ENCODE measurements around the gene LIN54.
A peak's percentile ranks its signal among the peaks of the same experiment; 100 is the strongest.
"Not testable (repeated sequence)": the region's sequence is repeated elsewhere in the genome, so short reads cannot be mapped to it uniquely, and the experiment has no call there.

The LIN54 gene

DNA sequence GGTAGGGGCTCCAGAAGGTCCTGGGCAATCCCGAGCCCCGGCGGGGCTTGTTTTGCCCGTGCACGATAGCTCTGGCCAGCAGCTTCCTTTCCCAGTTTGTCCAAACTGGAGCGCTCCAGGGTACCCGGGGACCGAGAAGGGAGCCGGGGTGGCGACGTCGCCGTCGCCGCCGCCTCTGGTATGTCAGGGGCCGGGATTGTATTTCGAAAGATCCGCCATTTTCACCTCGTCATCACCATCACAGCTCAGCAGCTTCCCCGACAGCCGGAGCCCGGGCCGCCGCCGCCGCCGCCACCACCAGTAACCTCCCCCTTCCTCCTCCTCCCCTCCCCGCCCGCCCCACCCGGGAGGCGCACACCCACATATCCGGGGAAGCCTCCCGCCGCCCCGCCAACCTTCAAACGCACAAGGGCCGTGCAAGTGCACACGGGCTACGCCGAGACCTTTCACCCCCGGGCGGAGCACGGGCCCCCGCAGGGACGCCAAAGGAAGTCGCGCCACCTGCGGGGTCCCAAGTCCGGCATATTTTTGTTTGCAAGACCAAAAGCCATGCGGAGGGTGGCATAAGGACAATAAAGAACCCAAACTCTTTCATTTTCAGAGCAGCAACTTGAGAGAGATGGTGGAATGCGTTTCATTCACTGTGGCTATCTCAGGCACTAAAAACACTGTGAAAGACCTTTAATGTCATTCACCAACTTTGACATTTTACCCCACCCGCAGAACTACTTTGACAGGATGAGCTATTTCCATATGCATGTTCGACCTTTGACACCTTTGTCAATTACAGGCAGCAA lies at the start of gene LIN54:
TSS of gene LIN54 (minus strand) at position 302 of the 797 bp plus-strand sequence. CDS start 25,979 bp downstream, outside the sequence.
- Mint-ChIP-seq H3K4me3 (peak within 1 kb of the TSS; percentile 97), H3K4me1 (ENCODE audit: low read depth) (peaks cover 56% of the 10 kb centered on the region), H3K27me3 (no peaks in the 10 kb centered on the region), H3K9me3 (ENCODE audit: low read depth) (no peaks in the 10 kb centered on the region), H3K36me3 (no peaks in the 10 kb centered on the region), H3K27ac (peak within 1 kb of the TSS; percentile 93)

DNA sequence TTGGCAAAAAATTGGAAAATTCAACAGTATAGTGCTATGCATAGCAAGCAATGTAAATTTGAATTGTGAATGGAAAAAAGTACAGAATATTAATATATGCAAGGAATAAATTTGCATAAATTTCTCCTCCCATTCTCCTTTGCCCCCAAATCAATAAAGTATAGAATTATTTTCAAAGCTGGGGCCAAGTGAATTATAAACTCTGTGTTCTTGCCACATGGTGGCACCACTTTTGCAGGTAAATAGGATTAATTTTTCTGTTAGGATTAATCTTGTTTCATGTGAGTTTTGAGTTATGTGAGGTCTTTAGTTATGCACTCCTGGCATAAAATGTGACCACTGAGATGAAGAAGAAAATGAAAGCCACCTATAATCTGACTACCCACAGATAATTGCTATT lies 44.3 kb upstream of the LIN54 start:
- Mint-ChIP-seq H3K27me3 (no peaks in the 10 kb centered on the region), H3K4me3 (no peak overlapping the region), H3K36me3 (peaks cover 26% of the 10 kb centered on the region), H3K9me3 (ENCODE audit: low read depth) (no peaks in the 10 kb centered on the region), H3K27ac (no peak overlapping the region), H3K4me1 (ENCODE audit: low read depth) (peaks cover 1% of the 10 kb centered on the region)

DNA sequence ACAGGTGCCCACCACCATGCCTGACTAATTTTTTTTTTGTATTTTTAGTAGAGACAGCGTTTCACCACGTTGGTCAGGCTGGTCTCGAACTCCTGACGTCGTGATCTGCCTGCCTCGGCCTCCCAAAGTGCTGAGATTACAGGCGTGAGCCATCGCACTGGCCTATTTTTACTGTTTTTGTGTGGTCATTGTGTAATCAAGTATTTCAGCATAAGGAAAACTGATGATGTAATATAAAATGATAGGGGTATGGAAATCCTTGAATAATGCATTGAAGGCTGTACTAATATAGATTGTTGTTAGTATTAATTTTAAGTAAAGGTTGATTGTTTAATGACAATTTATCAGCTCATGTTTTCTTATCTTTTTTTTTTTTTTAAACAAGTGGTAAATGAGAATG lies 38.2 kb upstream of the LIN54 start:
- peaks cover 24% of the 10 kb centered on the region for H3K36me3 Mint-ChIP-seq
- not testable (repeated sequence) for H3K27me3 Mint-ChIP-seq; H3K4me3 Mint-ChIP-seq; H3K27ac Mint-ChIP-seq; H3K9me3 Mint-ChIP-seq (ENCODE audit: low read depth)
- peaks cover 11% of the 10 kb centered on the region for H3K4me1 Mint-ChIP-seq (ENCODE audit: low read depth)

DNA sequence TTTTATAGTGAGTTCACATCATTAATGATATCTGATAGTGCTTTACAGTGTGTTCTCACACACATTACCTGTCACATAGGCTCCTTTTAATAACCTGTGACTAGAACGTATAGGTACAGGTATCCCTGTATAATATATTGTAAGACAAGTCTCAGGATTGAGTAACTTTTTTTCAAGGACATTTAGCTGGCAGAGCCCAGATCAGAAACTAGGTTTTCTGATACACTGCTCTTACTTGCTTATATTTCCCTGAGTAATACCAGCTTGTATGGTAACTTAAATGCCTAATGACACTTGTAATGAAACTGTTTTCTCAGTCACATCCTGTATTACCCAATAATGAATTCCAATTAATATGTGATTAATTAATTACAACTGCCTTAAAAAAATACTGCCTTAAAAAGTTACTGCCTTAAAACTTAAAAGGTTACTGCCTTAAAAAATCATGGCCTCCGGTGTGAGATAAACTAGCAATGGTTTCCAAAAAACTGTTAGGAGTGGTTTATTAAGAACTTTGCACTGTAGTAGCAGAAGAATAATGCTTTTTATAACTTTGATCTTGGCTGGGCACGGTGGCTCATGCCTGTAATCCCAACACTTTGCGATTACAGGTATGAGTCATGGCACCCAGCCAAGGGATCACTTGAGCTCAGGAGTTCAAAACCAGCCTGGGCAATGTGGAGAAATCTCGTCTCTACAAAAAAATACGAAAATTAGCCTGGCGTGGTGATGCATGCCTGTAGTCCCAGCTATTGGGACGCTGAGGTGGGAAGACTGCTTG lies 36.3 kb upstream of the LIN54 start:
- H3K4me1 Mint-ChIP-seq (ENCODE audit: low read depth) = peaks cover 15% of the 10 kb centered on the region
- H3K4me3 Mint-ChIP-seq = no peak overlapping the region
- H3K27ac Mint-ChIP-seq = no peak overlapping the region
- no peaks in the 10 kb centered on the region for H3K27me3 Mint-ChIP-seq
- H3K36me3 Mint-ChIP-seq = peaks cover 15% of the 10 kb centered on the region
- no peaks in the 10 kb centered on the region for H3K9me3 Mint-ChIP-seq (ENCODE audit: low read depth)

DNA sequence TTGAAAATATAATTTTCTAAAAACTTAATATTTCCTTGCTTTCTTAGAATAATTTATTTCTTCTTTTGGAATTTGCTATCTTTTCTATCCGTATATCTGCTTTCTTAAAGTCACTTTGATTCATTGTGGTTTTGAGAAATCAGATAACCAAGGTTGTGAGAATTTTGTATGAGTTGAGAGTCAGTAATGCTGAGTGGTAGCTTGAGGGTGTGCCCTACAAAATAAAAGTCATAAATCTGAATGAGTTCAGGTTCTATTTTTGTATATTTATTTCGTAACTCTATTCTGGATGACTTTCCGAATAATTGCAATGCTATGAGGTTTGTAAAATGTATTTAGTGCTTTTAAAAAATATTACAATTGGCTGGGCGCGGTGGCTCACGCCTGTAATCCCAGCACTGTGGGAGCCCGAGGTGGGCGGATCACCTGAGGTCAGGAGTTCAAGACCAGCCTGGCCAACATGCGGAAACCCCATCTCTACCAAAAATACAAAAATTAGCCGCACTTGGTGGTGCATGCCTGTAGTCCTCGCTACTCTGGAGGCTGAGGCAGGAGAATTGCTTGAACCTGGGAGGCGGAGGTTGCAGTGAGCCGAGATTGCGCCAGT lies 33.3 kb upstream of the LIN54 start:
- Mint-ChIP-seq H3K9me3 (ENCODE audit: low read depth) (no peaks in the 10 kb centered on the region), H3K4me1 (ENCODE audit: low read depth) (peaks cover 32% of the 10 kb centered on the region), H3K27ac (no peak overlapping the region), H3K36me3 (peaks cover 3% of the 10 kb centered on the region), H3K4me3 (no peak overlapping the region), H3K27me3 (no peaks in the 10 kb centered on the region)

DNA sequence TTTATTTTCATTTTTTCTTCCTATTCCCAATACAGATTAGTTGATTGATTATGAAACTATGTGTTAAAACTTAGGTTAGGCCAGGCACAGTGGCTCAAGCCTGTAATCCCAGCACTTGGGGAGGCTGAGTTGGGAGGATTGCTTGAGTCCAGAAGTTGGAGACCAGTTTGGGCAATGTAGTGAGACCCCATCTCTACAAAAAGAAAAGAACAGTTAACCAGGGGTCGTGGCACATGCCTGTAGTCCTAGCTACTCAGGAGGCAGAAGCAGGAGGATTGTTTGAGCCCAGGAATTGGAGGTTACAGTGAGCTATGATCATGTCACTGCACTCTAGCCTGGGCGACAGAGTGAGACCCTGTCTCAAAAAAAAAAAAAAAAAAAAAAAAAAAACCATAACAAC lies 32.5 kb upstream of the LIN54 start:
- H3K27ac Mint-ChIP-seq; H3K9me3 Mint-ChIP-seq (ENCODE audit: low read depth); H3K36me3 Mint-ChIP-seq; H3K4me3 Mint-ChIP-seq; H3K27me3 Mint-ChIP-seq: not testable (repeated sequence)
- peaks cover 36% of the 10 kb centered on the region for H3K4me1 Mint-ChIP-seq (ENCODE audit: low read depth)

DNA sequence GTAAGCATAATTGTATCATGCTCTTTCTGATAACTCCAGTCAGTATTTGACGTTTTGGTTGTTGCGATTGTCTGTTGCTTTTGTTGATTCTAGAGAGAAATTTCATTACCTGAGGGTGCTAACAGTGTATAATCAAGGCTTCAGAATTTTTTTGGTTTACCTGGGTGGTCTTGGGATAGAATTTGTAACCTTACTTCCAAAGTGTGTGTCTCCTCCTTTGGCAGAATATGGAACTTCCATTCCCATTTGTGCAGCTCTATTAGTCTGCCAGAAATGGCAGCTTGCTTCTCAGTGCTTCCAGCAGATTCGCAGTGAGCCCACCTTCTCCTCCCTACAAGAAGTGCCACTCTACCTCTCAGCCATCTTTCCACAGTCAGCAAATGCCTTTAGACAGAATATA lies 29.6 kb upstream of the LIN54 start:
- Mint-ChIP-seq H3K36me3 (peaks cover 3% of the 10 kb centered on the region), H3K27ac (no peak overlapping the region), H3K4me1 (ENCODE audit: low read depth) (peaks cover 52% of the 10 kb centered on the region), H3K27me3 (no peaks in the 10 kb centered on the region), H3K9me3 (ENCODE audit: low read depth) (no peaks in the 10 kb centered on the region), H3K4me3 (no peak overlapping the region)

DNA sequence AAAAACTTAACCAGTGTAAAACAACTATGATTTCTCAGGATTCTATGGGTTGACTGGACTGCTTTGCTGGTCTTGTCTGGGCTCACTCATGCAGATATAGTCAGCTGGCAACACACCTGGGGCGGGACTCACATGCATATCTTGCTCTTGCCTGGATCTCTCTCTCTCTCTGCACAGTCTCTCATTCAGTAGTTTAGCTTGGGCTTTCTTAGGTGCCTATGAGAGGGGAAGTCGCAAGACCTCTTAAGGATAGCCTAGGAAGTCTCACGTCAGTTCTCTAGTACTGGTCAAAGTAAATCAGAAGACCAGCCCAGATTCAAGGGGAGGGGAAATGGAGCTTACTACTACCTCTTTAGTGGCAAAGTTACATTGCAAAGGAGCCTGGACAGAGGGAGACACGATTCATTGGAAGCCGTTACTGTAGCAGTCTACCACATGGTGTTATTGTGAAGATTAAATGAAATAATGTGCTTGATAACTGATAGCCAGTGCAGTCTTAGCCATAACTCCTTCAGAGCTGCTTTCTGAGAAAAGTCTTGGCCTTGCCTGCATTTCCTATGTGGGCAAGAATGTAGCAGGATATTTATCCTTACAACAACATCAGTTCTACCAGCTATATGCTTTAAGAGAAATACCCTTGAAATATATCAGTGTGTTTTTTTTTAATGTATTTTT lies 26.5 kb upstream of the LIN54 start:
- peak overlapping the region; percentile 100 for H3K4me3 Mint-ChIP-seq
- H3K27me3 Mint-ChIP-seq = no peaks in the 10 kb centered on the region
- H3K27ac Mint-ChIP-seq = no peak overlapping the region
- H3K4me1 Mint-ChIP-seq (ENCODE audit: low read depth) = peaks cover 47% of the 10 kb centered on the region
- H3K36me3 Mint-ChIP-seq = peaks cover 3% of the 10 kb centered on the region
- H3K9me3 Mint-ChIP-seq (ENCODE audit: low read depth) = no peaks in the 10 kb centered on the region

DNA sequence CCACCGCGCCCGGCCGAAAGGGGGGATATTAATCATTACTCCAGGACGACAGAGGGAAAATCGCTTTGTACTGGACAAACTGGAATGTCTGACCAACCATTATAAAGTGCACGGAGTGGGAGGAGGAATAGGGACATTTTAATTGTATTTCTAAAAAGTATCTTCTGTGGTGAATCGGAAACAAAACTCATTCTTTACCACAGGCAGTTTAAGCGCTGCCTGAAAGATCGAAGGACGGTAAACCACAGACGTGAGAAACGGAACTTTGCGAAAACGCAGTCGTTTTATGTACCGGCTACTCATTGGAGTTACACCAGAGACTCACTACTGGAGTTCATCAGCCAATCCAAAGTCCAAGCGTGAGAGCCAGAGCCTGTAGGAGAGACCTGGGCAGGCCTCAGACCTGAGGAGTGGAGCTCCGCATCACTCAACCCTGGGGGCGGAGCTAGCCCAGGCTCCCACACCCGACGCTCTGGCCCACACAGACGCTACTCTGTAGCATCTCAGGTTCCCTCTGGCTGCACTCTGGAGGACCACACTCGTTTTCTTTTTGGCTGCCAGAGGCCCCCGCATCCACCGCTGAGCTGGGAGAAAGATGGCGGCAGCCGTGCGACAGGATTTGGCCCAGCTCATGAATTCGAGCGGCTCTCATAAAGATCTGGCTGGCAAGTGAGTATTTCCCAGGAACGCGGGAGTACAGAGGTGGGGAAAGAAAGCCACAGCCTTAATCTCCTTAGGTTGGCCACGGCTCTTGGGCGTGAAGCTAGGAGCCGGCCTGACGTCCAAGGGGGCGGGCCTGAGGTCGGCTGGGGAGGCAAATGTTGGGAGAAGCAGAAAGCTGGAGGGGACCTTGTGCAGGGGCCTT lies 24.2 kb upstream of the LIN54 start, which contains the start of gene COPS4:
TSS of gene COPS4 (plus strand) at position 554 of the 865 bp plus-strand sequence. CDS start at position 596, 42 bp downstream.
- H3K27me3 Mint-ChIP-seq = no peaks in the 10 kb centered on the region
- H3K27ac Mint-ChIP-seq = peak within 1 kb of the TSS; percentile 99
- peak within 1 kb of the TSS; percentile 100 for H3K4me3 Mint-ChIP-seq
- peaks cover 39% of the 10 kb centered on the region for H3K4me1 Mint-ChIP-seq (ENCODE audit: low read depth)
- H3K9me3 Mint-ChIP-seq (ENCODE audit: low read depth) = no peaks in the 10 kb centered on the region
- H3K36me3 Mint-ChIP-seq = no peaks in the 10 kb centered on the region

DNA sequence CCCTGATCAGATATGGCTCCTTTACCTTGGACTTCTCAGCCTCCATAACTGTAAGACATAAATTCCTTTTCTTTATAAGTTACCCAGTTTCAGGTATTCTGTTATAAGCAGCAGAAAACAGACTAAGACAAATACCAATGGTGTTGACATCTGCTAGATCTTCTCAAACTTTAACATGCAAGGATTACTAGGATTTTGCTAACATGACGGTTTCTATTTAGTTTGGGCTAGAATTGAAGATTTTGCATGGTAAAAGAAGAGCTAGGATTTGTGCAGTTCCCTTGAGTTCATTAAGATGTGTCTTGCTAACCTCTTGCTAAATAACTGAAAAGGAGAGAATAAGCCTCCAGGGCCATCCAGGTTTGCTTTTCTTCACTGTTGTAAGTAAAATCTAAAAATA lies 19.1 kb upstream of the LIN54 start:
- H3K27ac Mint-ChIP-seq = no peak overlapping the region
- H3K9me3 Mint-ChIP-seq (ENCODE audit: low read depth) = no peaks in the 10 kb centered on the region
- H3K27me3 Mint-ChIP-seq = peaks cover 2% of the 10 kb centered on the region
- H3K4me3 Mint-ChIP-seq = no peak overlapping the region
- peaks cover 2% of the 10 kb centered on the region for H3K36me3 Mint-ChIP-seq
- peaks cover 2% of the 10 kb centered on the region for H3K4me1 Mint-ChIP-seq (ENCODE audit: low read depth)

DNA sequence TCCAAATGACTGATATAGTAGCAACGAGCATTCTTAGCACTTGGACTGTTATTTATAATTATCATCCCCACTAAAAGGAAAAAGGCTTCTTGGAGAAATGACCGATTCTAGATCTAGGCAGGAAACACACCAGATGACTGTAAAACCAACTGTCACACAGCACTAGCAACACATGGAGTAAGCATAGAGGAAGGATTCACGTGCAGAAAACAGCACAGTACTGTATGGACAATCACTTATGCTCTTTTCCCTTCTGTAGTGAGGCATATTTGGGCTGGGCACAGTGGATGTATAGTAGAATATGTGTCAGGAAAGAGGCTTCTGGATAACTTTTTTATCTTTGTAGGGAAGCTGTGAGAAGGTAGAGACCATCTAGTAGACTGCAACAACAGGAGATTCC lies 18.4 kb upstream of the LIN54 start:
- Mint-ChIP-seq H3K27me3 (peaks cover 2% of the 10 kb centered on the region), H3K36me3 (peaks cover 2% of the 10 kb centered on the region), H3K4me3 (no peak overlapping the region), H3K4me1 (ENCODE audit: low read depth) (no peaks in the 10 kb centered on the region), H3K27ac (no peak overlapping the region), H3K9me3 (ENCODE audit: low read depth) (no peaks in the 10 kb centered on the region)

DNA sequence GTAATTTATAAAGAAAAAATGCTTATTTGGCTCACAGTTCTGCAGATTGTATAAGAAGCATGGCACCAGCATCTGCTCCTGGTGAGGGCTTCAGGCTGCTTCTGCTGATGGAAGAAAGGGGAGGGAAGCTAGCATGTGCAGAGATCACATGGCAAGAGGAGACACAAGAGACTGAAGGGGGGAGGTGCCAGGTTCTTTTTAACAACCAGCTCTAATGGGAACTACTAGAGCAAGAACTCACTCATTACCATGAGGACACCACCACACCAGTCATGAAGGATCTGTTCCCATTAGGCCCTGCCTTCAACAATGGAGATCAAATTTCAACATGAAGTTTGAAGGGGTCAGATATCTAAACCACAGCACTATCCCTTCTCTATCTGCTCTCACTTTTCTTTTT lies 14.9 kb upstream of the LIN54 start:
- H3K4me3 Mint-ChIP-seq = no peak overlapping the region
- H3K4me1 Mint-ChIP-seq (ENCODE audit: low read depth) = no peaks in the 10 kb centered on the region
- H3K36me3 Mint-ChIP-seq = peaks cover 2% of the 10 kb centered on the region
- H3K27me3 Mint-ChIP-seq = peaks cover 2% of the 10 kb centered on the region
- H3K27ac Mint-ChIP-seq = no peak overlapping the region
- no peaks in the 10 kb centered on the region for H3K9me3 Mint-ChIP-seq (ENCODE audit: low read depth)

DNA sequence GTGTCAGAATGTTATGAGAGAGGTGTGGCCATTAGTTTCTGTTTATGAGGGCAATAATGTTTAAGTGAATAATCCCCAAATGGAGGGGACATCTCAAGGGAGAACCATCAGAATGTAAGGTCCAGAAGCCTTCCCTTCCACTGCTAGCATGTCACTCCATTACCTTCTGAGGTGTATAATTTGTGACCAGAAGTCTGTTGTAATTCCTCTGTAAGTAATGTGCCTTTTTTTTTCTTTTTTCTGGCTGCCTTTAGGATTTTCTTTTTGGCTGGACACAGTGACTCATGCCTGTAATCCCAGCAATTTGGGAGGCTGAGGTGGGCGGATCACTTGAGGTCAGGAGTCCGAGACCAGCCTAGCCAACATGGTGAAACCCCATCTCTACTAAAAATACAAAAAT lies 13.6 kb upstream of the LIN54 start:
- peaks cover 2% of the 10 kb centered on the region for H3K36me3 Mint-ChIP-seq
- H3K27ac Mint-ChIP-seq = no peak overlapping the region
- H3K9me3 Mint-ChIP-seq (ENCODE audit: low read depth) = no peaks in the 10 kb centered on the region
- peaks cover 2% of the 10 kb centered on the region for H3K27me3 Mint-ChIP-seq
- H3K4me3 Mint-ChIP-seq = no peak overlapping the region
- H3K4me1 Mint-ChIP-seq (ENCODE audit: low read depth) = peaks cover 7% of the 10 kb centered on the region

DNA sequence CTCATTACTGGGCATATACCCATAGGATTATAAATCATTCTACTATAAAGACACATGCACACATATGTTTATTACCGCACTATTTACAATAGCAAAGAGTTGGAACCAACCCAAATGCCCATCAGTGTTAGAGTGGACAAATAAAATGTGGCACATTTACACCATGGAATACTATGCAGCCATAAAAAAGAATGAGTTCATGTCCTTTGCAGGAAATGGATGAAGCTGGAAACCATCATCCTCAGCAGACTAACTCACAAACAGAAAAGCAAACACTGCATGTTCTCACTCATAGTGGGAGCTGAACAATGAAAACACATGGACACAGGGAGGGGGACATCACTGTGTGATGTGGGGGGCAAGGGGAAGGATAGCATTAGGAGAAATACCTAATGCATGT lies 13.0 kb upstream of the LIN54 start:
- not testable (repeated sequence) for H3K9me3 Mint-ChIP-seq (ENCODE audit: low read depth); H3K4me1 Mint-ChIP-seq (ENCODE audit: low read depth); H3K27me3 Mint-ChIP-seq; H3K36me3 Mint-ChIP-seq; H3K4me3 Mint-ChIP-seq; H3K27ac Mint-ChIP-seq

Measured in activated naive CD8-positive, alpha-beta T cell (primary cell).